Stimulated activated naive CD8-positive, alpha-beta T cell treated with anti-CD3 and anti-CD28 coated beads, Interleukin-15, amount 100 ng/mL, for 72 hours (primary cell): ENCODE measurements around the gene TMEM207.

Experiments used
- ATAC-seq: fragments of 150-1000 bp; cut with Tn5 transposase; 2 replicates; pipeline ENCODE4 v1.10.0; 2021; ENCODE audit warnings: mild to moderate bottlenecking, moderate library complexity
- DNase-seq, 2 donors: peaks; one replicate each; pipeline ENCODE4 v3.0.0; 2021 to 2022
- H3K27ac Mint-ChIP-seq, 2 donors: one replicate each; pipeline ENCODE4 v1.8.0; 2022; ENCODE audit warnings: mild to moderate bottlenecking in 2 of 2, mixed read lengths in 2 of 2, moderate library complexity in 2 of 2
- H3K27me3 Mint-ChIP-seq: one replicate; pipeline ENCODE4 v1.8.0; 2022; ENCODE audit warnings: mixed read lengths
- H3K4me1 Mint-ChIP-seq: one replicate; pipeline ENCODE4 v1.8.0; 2022; ENCODE audit warnings: mild to moderate bottlenecking, mixed read lengths
- H3K4me3 Mint-ChIP-seq, 2 donors: one replicate each; pipeline ENCODE4 v1.8.0; 2022; ENCODE audit warnings: mild to moderate bottlenecking in 2 of 2, mixed read lengths in 2 of 2, moderate library complexity in 1 of 2
- H3K9me3 Mint-ChIP-seq, 2 donors: one replicate each; pipeline ENCODE4 v1.8.0; 2022; ENCODE audit warnings: mixed read lengths in 2 of 2

The TMEM207 gene

DNA sequence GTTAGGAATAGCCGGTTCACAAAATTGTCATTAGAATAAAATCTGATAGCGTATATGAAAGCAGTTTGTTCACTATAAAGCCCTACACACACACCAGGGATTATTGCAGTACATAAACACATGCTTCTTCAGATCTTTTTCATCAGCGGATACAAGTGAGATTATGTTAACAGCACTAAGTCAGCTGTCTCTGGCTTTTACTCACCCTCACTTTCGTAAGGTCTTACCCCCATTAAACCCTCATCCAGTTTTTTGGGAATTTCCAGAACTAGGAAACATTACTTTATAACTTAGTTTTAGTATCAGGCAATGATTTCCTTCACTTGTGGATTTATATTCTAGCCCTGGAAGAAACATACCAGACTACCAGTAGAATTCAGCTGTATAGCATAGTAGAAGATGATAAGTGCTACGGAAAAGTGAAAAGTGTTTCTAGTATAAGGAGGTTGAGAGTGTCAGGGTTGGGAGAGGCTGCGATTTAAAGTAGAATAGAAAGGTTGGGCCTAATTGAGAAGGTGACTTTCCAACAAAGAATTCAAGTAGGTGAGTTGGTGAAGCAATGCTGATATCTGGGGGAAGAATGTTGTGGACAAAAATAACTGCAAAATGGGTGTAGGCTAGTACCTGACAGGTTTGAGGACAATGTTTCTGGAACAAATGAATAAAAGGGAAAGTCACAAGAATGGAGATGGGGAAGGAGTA is 22.7 kb downstream of the TMEM207 start:
- H3K4me1 Mint-ChIP-seq = peaks cover 9% of the 10 kb centered on the region
- no peak overlapping the region for H3K27ac Mint-ChIP-seq
- ATAC-seq (no peak), DNase-seq (no peak)
- peaks cover 8% of the 10 kb centered on the region for H3K27me3 Mint-ChIP-seq
- no peak overlapping the region for H3K4me3 Mint-ChIP-seq
- H3K9me3 Mint-ChIP-seq = no peaks in the 10 kb centered on the region

DNA sequence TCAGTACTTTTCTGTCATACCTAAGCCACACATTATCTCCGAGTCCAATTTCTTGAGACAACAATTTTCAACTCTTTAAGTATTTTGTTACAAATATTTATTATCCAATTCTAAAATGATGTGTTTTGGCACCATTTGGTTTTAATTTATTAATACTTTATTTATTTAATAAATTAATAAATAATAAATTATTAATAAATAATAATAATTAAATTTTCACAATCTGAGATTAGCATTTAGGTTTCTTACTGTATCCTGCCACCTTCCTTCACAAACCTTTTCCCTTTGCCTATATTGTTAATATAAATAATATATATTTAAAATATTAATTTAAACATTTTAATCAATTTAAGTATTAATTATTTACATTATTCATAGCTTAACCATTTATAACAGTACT is 23.9 kb downstream of the TMEM207 start:
- Mint-ChIP-seq H3K4me3 (no peak overlapping the region), H3K27me3 (peaks cover 6% of the 10 kb centered on the region), H3K9me3 (no peaks in the 10 kb centered on the region), H3K27ac (no peak overlapping the region), H3K4me1 (peaks cover 9% of the 10 kb centered on the region)
- DNase-seq (no peak), ATAC-seq (no peak)

DNA sequence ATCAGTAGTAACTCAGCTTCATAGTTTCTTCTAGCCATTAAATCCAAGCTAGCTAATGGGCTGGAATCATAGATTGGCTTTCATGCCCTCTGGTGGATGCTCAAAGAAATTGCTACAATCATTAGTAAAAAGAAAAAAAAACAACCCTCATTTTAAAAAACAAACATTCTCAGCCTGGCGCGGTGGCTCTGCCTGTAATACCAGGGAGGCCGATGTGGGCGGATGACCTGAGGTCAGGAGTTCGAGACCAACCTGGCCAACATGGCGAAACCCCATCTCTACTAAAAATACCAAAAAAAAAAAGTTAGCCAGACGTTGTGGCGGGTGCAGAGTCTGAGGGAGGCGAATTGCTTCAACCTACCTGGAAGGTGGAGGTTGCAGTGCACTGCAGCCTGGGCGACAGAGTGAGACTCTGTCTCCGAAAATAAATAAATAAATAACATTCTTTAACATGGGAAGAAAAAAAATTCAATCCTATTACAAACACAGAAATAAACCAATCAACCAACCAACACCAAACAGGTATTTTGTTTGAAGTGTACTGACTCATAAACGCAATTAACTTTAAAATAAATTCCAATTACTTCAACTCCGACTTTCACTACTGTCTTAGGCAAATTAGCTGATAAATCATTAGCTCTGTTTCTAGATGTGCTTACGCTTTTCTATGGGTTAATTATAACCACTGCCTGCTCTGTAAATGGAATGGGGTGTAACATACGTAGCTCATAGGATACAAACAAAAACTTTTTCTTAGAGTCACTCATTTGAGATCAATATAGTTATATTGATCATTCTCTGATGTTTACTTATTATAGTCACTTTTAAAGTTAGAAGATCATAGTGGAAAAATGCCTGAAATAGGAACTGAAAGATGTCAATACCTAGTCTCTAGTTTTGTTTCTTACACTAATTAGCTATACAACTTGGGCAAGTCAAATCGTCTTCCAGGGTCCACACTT is 24.9 kb downstream of the TMEM207 start:
- peak; percentile 73 for ATAC-seq
- DNase-seq = peak; percentile 14 to 39
- no peak overlapping the region for H3K27ac Mint-ChIP-seq
- H3K4me1 Mint-ChIP-seq = peaks cover 9% of the 10 kb centered on the region
- peaks cover 6% of the 10 kb centered on the region for H3K27me3 Mint-ChIP-seq
- no peaks in the 10 kb centered on the region for H3K9me3 Mint-ChIP-seq
- H3K4me3 Mint-ChIP-seq = no peak overlapping the region

DNA sequence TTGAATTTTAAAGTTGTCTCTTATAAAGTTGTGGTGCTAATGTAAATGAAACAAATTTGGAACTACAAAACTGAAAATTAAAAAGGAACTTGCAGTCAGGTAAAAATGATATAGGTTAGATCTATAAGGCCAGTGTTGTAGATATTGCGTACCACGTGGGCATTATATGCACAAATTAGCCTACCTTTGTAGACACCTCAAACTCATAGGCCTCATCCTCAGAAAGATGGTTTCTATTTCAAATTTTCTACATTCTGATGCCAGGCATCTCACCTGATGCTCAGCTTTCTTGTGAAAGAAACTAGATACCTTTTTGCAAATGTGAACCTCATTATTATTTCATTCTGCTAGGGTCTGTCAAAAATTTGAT is 25.6 kb downstream of the TMEM207 start:
- H3K9me3 Mint-ChIP-seq = no peaks in the 10 kb centered on the region
- H3K27ac Mint-ChIP-seq = no peak overlapping the region
- DNase-seq (no peak), ATAC-seq (no peak)
- H3K27me3 Mint-ChIP-seq = peaks cover 6% of the 10 kb centered on the region
- H3K4me3 Mint-ChIP-seq = no peak overlapping the region
- peaks cover 9% of the 10 kb centered on the region for H3K4me1 Mint-ChIP-seq

DNA sequence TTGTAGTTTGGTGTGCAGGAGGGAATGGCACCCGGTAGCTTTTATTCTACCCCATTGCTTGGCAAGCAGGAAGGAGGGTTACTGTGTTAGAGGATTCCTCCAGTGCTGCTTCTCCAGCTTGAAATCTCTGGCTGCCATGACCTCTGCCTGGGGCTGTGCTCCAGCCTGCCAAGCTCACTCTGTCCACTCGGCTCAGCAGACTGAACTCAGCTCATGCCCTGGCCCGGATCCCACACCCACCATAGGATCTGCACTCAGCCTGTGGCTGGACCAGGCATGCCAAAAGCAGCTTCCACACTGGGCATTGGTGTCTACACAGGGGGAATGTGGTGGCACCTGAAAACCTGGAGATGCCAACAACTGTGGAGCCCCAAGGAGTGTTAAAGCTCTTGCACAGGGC is 35.4 kb downstream of the TMEM207 start:
- ATAC-seq (no peak), DNase-seq (no peak)
- Mint-ChIP-seq H3K4me1 (no peaks in the 10 kb centered on the region), H3K9me3 (peaks cover 9 to 16% of the 10 kb centered on the region in 2 donors), H3K27me3 (peaks cover 16% of the 10 kb centered on the region), H3K4me3 (no peak overlapping the region), H3K27ac (no peak overlapping the region)

DNA sequence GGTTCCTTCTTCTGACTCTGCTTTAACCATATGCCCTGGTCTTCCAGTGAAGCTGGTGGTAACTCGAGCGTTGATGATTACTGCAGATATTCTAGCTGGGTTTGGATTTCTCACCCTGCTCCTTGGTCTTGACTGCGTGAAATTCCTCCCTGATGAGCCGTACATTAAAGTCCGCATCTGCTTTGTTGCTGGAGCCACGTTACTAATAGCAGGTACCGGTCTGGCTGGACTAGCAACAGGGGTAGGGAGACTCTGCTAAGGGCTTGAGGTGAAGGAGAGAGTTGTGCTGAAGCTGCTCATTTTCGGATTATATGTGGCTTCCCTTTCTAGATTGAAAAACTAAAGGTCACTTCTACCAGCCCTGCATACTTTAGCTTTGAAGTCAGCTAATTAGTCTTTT is 45.0 kb downstream of the TMEM207 start:
- DNase-seq (no peak), ATAC-seq (no peak)
- H3K9me3 Mint-ChIP-seq = no peaks in the 10 kb centered on the region
- no peak overlapping the region for H3K27ac Mint-ChIP-seq
- peaks cover 8% of the 10 kb centered on the region for H3K27me3 Mint-ChIP-seq
- no peaks in the 10 kb centered on the region for H3K4me1 Mint-ChIP-seq
- H3K4me3 Mint-ChIP-seq = no peak overlapping the region

DNA sequence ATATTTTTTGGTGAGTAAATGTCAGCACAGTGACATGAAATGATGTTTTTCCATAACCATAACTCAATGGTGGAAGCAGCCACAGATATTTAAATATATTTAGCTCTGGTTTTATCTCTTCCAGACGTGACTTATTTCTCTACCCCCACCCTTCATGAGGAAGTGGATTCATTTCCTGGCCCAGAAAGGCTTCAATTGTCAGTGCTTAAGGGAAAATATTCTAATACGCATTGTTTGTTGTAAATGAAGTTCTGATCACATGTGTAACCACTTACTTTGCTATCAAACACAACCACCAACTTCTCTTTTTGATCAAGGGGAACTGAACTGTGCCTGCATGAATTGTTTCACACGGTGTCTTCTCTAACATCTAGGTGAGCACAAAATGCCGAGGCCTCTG is 47.7 kb downstream of the TMEM207 start:
- Mint-ChIP-seq H3K27ac (no peak overlapping the region), H3K27me3 (peaks cover 8% of the 10 kb centered on the region), H3K4me1 (no peaks in the 10 kb centered on the region), H3K9me3 (no peaks in the 10 kb centered on the region), H3K4me3 (no peak overlapping the region)
- ATAC-seq (no peak), DNase-seq (no peak)

DNA sequence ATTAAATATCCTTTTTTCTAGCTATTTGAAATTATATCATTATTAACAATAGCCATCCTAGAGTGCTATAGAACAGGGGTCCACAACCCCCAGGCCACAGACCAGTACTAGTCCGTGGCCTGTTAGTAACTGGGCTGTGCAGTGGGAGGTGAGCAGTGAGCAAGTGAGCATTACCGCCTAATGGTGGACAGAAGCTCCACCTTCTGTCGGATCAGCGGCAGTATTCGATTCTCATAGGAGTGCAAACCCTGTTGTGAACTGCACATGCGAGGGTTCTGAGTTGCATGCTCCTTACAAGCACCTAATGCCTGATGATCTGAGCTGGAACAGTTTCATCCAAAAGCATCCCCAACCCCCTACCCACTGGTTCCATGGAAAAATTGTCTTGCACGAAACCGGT is 50.0 kb downstream of the TMEM207 start:
- Mint-ChIP-seq H3K27ac (no peak overlapping the region), H3K27me3 (peaks cover 8% of the 10 kb centered on the region), H3K4me3 (no peak overlapping the region), H3K4me1 (no peaks in the 10 kb centered on the region), H3K9me3 (no peaks in the 10 kb centered on the region)
- no peak for ATAC-seq
- no peak for DNase-seq

DNA sequence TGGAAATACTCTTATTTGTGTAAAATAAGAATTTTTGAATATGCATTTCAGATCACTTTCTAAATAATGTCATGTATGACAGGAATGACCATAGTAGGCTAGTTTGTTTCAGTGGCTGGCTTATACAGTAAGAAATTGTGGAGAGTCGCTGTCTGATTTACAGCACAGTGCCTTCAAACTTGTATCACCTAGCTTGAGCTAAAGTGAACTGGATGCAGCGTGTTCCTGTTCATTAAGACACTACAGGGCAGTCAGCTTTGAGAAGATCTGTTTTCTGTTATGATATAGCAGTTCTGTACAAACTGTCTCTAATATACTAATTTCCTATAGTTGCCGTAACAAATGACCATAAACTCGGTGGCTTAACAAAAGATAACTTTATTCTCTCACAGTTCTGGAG is 51.8 kb downstream of the TMEM207 start:
- no peak overlapping the region for H3K27ac Mint-ChIP-seq
- H3K4me1 Mint-ChIP-seq = no peaks in the 10 kb centered on the region
- no peaks in the 10 kb centered on the region for H3K9me3 Mint-ChIP-seq
- DNase-seq (no peak), ATAC-seq (no peak)
- no peak overlapping the region for H3K4me3 Mint-ChIP-seq
- H3K27me3 Mint-ChIP-seq = peaks cover 6% of the 10 kb centered on the region

DNA sequence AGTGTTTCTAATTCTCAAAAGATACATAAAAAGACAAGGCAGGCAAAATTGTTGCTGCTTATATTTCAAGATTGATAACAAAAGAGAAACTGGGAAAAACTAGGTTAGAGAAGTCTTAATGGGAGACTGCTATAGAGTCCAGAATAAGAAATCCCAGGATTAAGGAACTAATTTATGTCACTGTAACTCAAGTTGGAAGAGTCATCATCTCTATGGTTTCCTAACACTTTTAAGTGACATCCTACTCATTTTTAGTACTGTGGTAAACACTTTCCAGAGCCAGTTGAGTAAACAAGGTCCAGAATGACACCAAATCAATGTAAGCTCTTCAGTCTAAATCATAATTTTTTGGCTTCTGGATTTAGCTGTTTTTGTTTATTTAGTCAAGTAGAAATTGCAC is 53.7 kb downstream of the TMEM207 start:
- DNase-seq (no peak), ATAC-seq (no peak)
- H3K27me3 Mint-ChIP-seq = no peaks in the 10 kb centered on the region
- no peaks in the 10 kb centered on the region for H3K4me1 Mint-ChIP-seq
- H3K9me3 Mint-ChIP-seq = no peaks in the 10 kb centered on the region
- no peak overlapping the region for H3K4me3 Mint-ChIP-seq
- no peak overlapping the region for H3K27ac Mint-ChIP-seq

DNA sequence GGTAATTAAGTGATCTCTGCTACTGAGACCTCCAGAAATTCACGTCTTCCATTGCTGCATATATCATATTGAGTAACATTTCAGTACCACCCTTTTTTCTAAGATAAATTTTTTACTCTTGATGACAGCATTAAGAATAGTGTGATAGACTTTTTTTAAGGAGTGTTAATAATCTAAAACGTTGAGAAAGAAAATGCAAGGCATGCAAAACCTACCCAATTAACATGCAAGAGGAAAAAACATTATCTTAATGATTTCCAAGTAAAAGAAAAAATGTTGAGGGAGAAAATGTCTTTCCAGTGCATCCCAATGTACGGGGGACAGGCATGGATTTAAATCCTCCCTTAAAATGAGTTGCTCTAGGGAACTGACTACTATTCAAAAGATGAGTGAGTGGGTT is 61.0 kb downstream of the TMEM207 start:
- H3K27ac Mint-ChIP-seq = no peak overlapping the region
- no peaks in the 10 kb centered on the region for H3K9me3 Mint-ChIP-seq
- H3K4me1 Mint-ChIP-seq = no peaks in the 10 kb centered on the region
- H3K4me3 Mint-ChIP-seq = no peak overlapping the region
- peaks cover 12% of the 10 kb centered on the region for H3K27me3 Mint-ChIP-seq
- DNase-seq = no peak
- ATAC-seq = no peak

DNA sequence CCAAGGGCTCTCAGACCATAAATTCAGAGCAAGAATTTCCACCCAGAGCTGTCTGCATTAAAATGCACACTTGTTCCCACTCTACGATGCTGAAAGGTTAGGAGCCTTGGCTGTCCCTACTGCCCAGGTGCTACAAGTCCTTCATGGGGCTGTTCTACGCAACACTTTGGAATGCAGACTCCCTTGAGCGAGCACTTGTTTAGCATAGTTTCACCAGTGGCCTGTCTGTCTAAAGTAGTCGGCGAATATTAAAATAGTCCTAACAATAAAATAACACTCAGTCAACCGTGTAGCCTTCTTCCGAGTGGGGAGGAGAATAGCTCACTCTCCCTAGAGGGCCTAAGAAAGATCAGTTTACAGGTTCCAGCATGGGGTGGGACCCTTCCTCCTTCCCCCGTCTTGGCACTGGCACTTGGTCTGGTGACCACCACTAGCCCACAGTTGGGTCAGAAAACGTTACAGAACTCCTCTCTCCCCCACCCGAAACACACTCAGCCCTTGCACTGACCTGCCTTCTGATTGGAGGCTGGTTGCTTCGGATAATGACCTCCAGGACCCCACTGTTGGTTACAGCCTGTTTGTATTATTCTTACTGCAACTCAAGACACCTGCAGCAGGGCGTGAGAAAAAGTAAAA is 62.0 kb downstream of the TMEM207 start, which contains the start of gene CLDN16:
CLDN16 (plus strand) TSS at position 586 of the 636 bp plus-strand sequence. CDS start 167 bp downstream, outside the sequence.
- H3K27ac Mint-ChIP-seq = no peak within 1 kb of the TSS
- no peaks in the 10 kb centered on the region for H3K4me1 Mint-ChIP-seq
- DNase-seq (no peak), ATAC-seq (no peak)
- peaks cover 12% of the 10 kb centered on the region for H3K27me3 Mint-ChIP-seq
- H3K9me3 Mint-ChIP-seq = no peaks in the 10 kb centered on the region
- H3K4me3 Mint-ChIP-seq = no peak within 1 kb of the TSS

DNA sequence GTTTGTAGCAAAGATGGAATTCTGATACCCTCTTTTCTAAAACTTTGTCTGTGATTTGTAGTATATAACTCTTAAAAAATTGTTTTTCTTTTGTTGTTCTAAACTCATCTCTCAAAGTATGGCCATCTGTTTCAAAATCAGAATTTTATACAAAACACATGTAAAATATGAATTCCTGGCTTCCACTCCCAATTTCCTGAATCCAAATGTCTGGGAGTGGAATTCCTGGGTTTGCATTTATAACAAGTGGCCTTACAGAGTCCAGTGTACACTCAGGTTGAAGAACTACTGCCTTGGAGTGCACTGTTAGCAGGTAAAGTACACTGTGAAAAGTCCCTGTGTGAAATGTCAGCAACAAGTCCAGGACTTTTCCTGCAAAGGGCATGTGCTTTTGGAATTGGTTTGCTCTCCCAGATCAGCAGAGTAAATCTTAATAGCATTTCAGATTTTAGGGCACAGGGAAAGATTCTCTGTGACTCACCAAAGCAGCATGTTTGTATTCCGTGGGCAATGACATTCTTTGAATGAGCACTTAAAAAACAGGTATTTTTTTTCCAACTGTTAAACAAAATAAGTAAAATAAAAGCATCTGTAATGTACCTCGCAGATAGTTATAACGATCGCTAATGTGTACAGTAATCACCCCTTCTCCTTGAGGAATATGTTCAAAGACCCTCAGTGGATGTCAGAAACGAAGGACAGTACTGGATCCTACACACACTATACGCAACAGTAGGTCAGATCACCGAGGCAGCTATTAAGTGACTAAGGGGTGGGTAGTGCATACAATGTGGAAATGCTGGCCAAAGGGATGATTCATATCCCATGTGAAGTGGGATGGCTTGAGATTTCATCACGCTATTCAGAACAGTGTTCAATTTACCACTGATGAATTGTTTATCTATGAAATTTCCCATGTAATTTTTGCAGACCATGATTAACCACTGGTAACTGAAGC is 63.7 kb downstream of the TMEM207 start:
- Mint-ChIP-seq H3K4me1 (no peaks in the 10 kb centered on the region), H3K27ac (no peak overlapping the region), H3K27me3 (peaks cover 18% of the 10 kb centered on the region), H3K9me3 (no peaks in the 10 kb centered on the region), H3K4me3 (no peak overlapping the region)
- no peak for DNase-seq
- no peak for ATAC-seq

DNA sequence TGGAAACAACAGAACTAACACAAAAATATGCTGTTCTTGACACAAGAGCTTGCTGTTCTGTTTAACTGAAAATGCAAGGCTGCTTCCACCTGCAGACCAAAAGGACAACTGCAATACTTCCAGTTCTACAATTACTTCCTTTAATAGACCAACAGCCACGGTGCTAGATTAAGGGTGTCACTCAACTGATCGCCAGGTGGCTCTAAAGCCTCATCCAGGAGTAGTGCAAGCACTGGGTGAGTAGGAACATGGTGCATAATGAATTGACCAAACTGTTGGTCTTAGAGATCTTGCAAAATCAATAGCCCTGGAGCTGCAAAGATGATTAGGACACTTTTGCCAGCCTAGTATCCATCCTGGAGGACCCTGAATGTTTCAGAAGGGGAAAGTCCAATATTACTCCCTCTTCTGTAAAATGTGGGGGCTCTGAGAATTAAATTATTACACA is 65.4 kb downstream of the TMEM207 start:
- Mint-ChIP-seq H3K27ac (no peak overlapping the region), H3K4me1 (no peaks in the 10 kb centered on the region), H3K27me3 (peaks cover 22% of the 10 kb centered on the region), H3K4me3 (no peak overlapping the region), H3K9me3 (no peaks in the 10 kb centered on the region)
- peak; percentile 80 for ATAC-seq
- DNase-seq = no peak

DNA sequence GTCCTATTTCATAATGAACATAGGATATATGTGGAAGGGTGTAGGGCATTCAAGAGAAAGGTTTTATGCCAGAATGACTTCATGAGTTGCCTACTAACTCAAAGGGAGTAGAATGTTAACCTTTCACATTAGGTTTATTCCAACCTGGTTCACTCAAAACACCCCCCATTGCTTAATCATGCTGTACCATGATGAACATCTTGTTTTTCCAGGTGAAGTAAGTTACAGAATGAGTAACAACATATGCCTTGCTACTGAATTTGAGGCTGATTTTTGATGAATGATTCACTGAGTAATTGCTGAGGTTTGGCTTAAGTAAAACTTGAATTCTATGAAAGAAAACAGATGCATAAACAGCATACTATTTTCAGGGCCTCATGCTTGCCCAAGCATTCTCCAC is 67.6 kb downstream of the TMEM207 start:
- H3K27ac Mint-ChIP-seq = no peak overlapping the region
- H3K27me3 Mint-ChIP-seq = peaks cover 12% of the 10 kb centered on the region
- DNase-seq (no peak), ATAC-seq (peak; percentile 64)
- no peaks in the 10 kb centered on the region for H3K9me3 Mint-ChIP-seq
- H3K4me3 Mint-ChIP-seq = no peak overlapping the region
- H3K4me1 Mint-ChIP-seq = no peaks in the 10 kb centered on the region
